B cell (primary cell): Measurements from ENCODE around the gene TINAGL1. TPM values are rescaled to one million over a fixed set of nuclear protein-coding genes. Genes with fewer than 3 reads are reported as not detected.

Experiments used
- ATAC-seq: fragments of 200-7000 bp; cut with Tn5 transposase; one replicate; pipeline ENCODE4 v1.10.0; 2021; ENCODE audit warnings: low read depth, mild to moderate bottlenecking, moderate number of reproducible peaks, moderate library complexity
- CTCF ChIA-PET: fragments of 350-600 bp; sonication (Branson Sonifier 250); formaldehyde crosslinking; loops from one replicate; lab custom pipeline; 2021; ENCODE audit warnings: antibody characterized with exemption, inconsistent platforms; lab: Charles Lee
- POLR2A ChIA-PET: fragments of 350-600 bp; sonication (Branson Sonifier 250); formaldehyde crosslinking; loops from one replicate; lab custom pipeline; 2021; ENCODE audit warnings: antibody characterized with exemption; lab: Charles Lee
- DNase-seq: peaks from one replicate; pipeline ENCODE4 v3.0.0; 2013
- H2AFZ ChIP-seq: 2 replicates; pipeline ENCODE4 v1.6.1; 2012; ENCODE audit warnings: mild to moderate bottlenecking, low read depth, low read length; ENCODE audit not compliant: insufficient read depth, poor library complexity, severe bottlenecking
- H3K27ac ChIP-seq, 2 donors: 1 replicate in 1 of 2; 2 replicates in 1 of 2; pipeline ENCODE4 v1.5.1; 2012 to 2013; ENCODE audit warnings: low read length in 2 of 2, mild to moderate bottlenecking in 2 of 2, moderate library complexity in 1 of 2
- H3K27me3 ChIP-seq, 4 experiments: fragments of 200-600 bp in 1 of 4; sonication (generic) in 1 of 4; replicated peaks in 1 of 4; 1 replicate in 2 of 4; 2 replicates in 2 of 4; pipeline versions ENCODE4 v1.6.1 to v1.7.0; 2013 to 2016; ENCODE audit warnings: low read length in 3 of 4, mild to moderate bottlenecking in 2 of 4, mixed read lengths in 1 of 4, moderate library complexity in 1 of 4; ENCODE audit not compliant: insufficient read depth in 4 of 4, control insufficient read depth in 3 of 4; ENCODE audit errors: control extremely low read depth in 1 of 4
- H3K36me3 ChIP-seq, 2 experiments: replicated peaks in 1 of 2; 1 replicate in 1 of 2; 2 replicates in 1 of 2; pipeline versions ENCODE4 v1.6.1 to v1.7.1; 2013; ENCODE audit warnings: low read length in 1 of 2; ENCODE audit not compliant: insufficient read depth in 2 of 2, control insufficient read depth in 1 of 2; ENCODE audit errors: control extremely low read depth in 1 of 2, extremely low read depth in 1 of 2
- H3K4me1 ChIP-seq, 2 donors: fragments of 200-600 bp in 1 of 2; sonication (generic) in 1 of 2; 1 replicate in 1 of 2; 2 replicates in 1 of 2; pipeline versions ENCODE4 v1.5.1 to v1.6.1; 2013 to 2017; ENCODE audit warnings: low read length in 2 of 2; ENCODE audit not compliant: control insufficient read depth in 2 of 2, insufficient read depth in 2 of 2
- H3K4me2 ChIP-seq: replicated peaks from 2 replicates; pipeline ENCODE3; 2012; ENCODE audit warnings: mild to moderate bottlenecking, low read depth, low read length; ENCODE audit not compliant: poor library complexity, severe bottlenecking
- H3K4me3 ChIP-seq, 5 experiments: fragments of 200-600 bp in 1 of 5; sonication (generic) in 1 of 5; 1 replicate in 3 of 5; 2 replicates in 2 of 5; pipeline versions ENCODE4 v1.5.1 to v1.7.0; 2011 to 2016; ENCODE audit warnings: low read length in 4 of 5, mild to moderate bottlenecking in 4 of 5, low read depth in 2 of 5, control low read depth in 1 of 5, moderate library complexity in 1 of 5; ENCODE audit not compliant: insufficient read depth in 1 of 5; ENCODE audit errors: control extremely low read depth in 1 of 5, extremely low read depth in 1 of 5
- H3K79me2 ChIP-seq: fragments of 200-600 bp; sonication (generic); one replicate; pipeline ENCODE4 v1.6.0; 2016; ENCODE audit warnings: low read length; ENCODE audit not compliant: control insufficient read depth, insufficient read depth
- H3K9ac ChIP-seq: fragments of 200-600 bp; sonication (generic); 2 replicates; pipeline ENCODE4 v1.6.1; 2017; ENCODE audit warnings: mild to moderate bottlenecking, low read length, moderate library complexity
- H3K9me3 ChIP-seq, 3 donors: one replicate each; pipeline versions ENCODE4 v1.6.1 to v1.7.1; 2013; ENCODE audit warnings: low read length in 2 of 3; ENCODE audit not compliant: control insufficient read depth in 2 of 3, insufficient read depth in 1 of 3; ENCODE audit errors: control extremely low read depth in 1 of 3
- H4K20me1 ChIP-seq: 2 replicates; pipeline ENCODE4 v1.6.0; 2012; ENCODE audit warnings: mild to moderate bottlenecking, low read length; ENCODE audit not compliant: insufficient read depth, control insufficient read depth, poor library complexity, severe bottlenecking
- H3K27ac Mint-ChIP-seq: one replicate; pipeline ENCODE4 v1.8.0; 2021; ENCODE audit warnings: mixed read lengths
- H3K27me3 Mint-ChIP-seq: one replicate; pipeline ENCODE4 v1.8.0; 2021; ENCODE audit warnings: mixed read lengths
- H3K4me1 Mint-ChIP-seq: one replicate; pipeline ENCODE4 v1.8.0; 2021; ENCODE audit warnings: mixed read lengths
- H3K4me3 Mint-ChIP-seq: one replicate; pipeline ENCODE4 v1.8.0; 2021; ENCODE audit warnings: mixed read lengths
- H3K9me3 Mint-ChIP-seq: one replicate; pipeline ENCODE4 v1.8.0; 2022; ENCODE audit warnings: mixed read lengths; ENCODE audit not compliant: insufficient read depth
- CTCF ChIP-seq: fragments of 200-600 bp; IDR thresholded peaks from one replicate; pipeline ENCODE4 v1.8.0; 2022; ENCODE audit warnings: antibody characterized with exemption, mild to moderate bottlenecking
- EZH2 ChIP-seq: IDR thresholded peaks from 2 replicates; pipeline ENCODE4 v1.6.1; 2012; ENCODE audit warnings: borderline replicate concordance, low read depth, mild to moderate bottlenecking, moderate library complexity, low read length; ENCODE audit not compliant: insufficient read depth, poor library complexity, severe bottlenecking
- WGBS: methylation state at CpG from one replicate; pipeline ENCODE4 v1.1.5; 2013; ENCODE audit warnings: missing lambda C conversion rate; ENCODE audit not compliant: insufficient coverage; 5-methylcytosine and 5-hydroxymethylcytosine counted together
- intact Hi-C: fragments of 100-400 bp; cut with micrococcal nuclease; formaldehyde crosslinking; loops from one replicate; pipeline ENCODE4 v1.10.0; 2022
- polyA plus RNA-seq: library from polyadenylated mRNA; depleted of rRNA; stranded (reverse); fragments of >200 nt; gene quantifications from 2 replicates; pipeline ENCODE4 v1.2.3, GENCODE V29; 2012
- total RNA-seq, 2 donors: library from RNA; stranded (reverse); fragments of 120-200 nt in 1 of 2; gene quantifications; 1 replicate in 1 of 2; 2 replicates in 1 of 2; pipeline versions ENCODE4 v1.2.3 to v1.2.4, GENCODE V29; 2013 to 2022

The TINAGL1 gene
- total and polyA plus RNA-seq, 2 donors (not counting 1 experiment from before 2014, with no cell fraction given), result not detected

- no peaks in the 10 kb centered on the region for H4K20me1 ChIP-seq
- no peak overlapping the region for H3K4me2 ChIP-seq
- TF ChIP-seq CTCF, result no peak
- TF ChIP-seq EZH2, result no peak
- H2AFZ ChIP-seq, result no peak overlapping the region
- no peak overlapping the region for H3K4me3 Mint-ChIP-seq
- H3K4me1 ChIP-seq, result peaks cover 7 to 8% of the 10 kb centered on the region in 2 donors
- H3K27me3 Mint-ChIP-seq, result no peaks in the 10 kb centered on the region
- intact Hi-C loops, result loop anchor here (2.0 kb wide), 1 partner anchor 37 kb away; the partner anchor contains the start of gene PEF1
- H3K36me3 ChIP-seq, result no peaks in the 10 kb centered on the region
- H3K4me3 ChIP-seq, result no peak overlapping the region
- peaks cover 13% of the 10 kb centered on the region for H3K4me1 Mint-ChIP-seq
- POLR2A ChIA-PET, result interaction anchor here (0.7 kb wide), 1 partner anchor 1743 kb away, joined by 4 read pairs; no protein-coding TSS in a partner anchor
- peaks cover 0 to 2% (median 0%) of the 10 kb centered on the region in 3 donors for H3K9me3 ChIP-seq
- H3K27me3 ChIP-seq, result peaks cover 0 to 3% (median 0%) of the 10 kb centered on the region in 4 experiments
- ATAC-seq, result no peak
- no peaks in the 10 kb centered on the region for H3K79me2 ChIP-seq
- no peak for DNase-seq
- H3K27ac ChIP-seq, result no peak overlapping the region
- peaks cover 4% of the 10 kb centered on the region for H3K9me3 Mint-ChIP-seq
- no peak overlapping the region for H3K9ac ChIP-seq
- CTCF ChIA-PET, result no interaction called here
- 88% methylated on average over 1 of the region's 5 CpGs for WGBS
- no peak overlapping the region for H3K27ac Mint-ChIP-seq
Observed at GRCh38 chr1:31607360-31607759, 31.0 kb downstream of the TINAGL1 start.

- H3K4me2 ChIP-seq, result no peak overlapping the region
- POLR2A ChIA-PET, result no interaction called here
- no peak overlapping the region for H3K9ac ChIP-seq
- H3K27ac ChIP-seq, result no peak overlapping the region
- Mint-ChIP-seq H3K4me1 (peaks cover 13% of the 10 kb centered on the region), H3K27me3 (no peaks in the 10 kb centered on the region), H3K4me3 (no peak overlapping the region), H3K27ac (no peak overlapping the region), H3K9me3 (peaks cover 4% of the 10 kb centered on the region)
- peaks cover 7 to 8% of the 10 kb centered on the region in 2 donors for H3K4me1 ChIP-seq
- intact Hi-C loops, result no loop called here
- no peaks in the 10 kb centered on the region for H3K36me3 ChIP-seq
- peaks cover 0 to 3% (median 0%) of the 10 kb centered on the region in 4 experiments for H3K27me3 ChIP-seq
- H3K4me3 ChIP-seq, result no peak overlapping the region
- DNase-seq, result no peak
- WGBS, result no CpG with 5 or more reads among the region's 1 CpG
- CTCF ChIA-PET, result interaction anchor here (0.7 to 1.1 kb wide), 3 partner anchors 9 to 376 kb away, joined by 3 to 5 read pairs (median 3); no protein-coding TSS in a partner anchor
- H3K9me3 ChIP-seq, result peaks cover 0 to 2% (median 0%) of the 10 kb centered on the region in 3 donors
- TF ChIP-seq CTCF (no peak), EZH2 (no peak)
- no peaks in the 10 kb centered on the region for H4K20me1 ChIP-seq
- ATAC-seq, result no peak
- H3K79me2 ChIP-seq, result no peaks in the 10 kb centered on the region
- no peak overlapping the region for H2AFZ ChIP-seq
Observed at GRCh38 chr1:31609514-31610118, 33.3 kb downstream of the TINAGL1 start.
